ENCODE measurements around the gene SAMD14.
"Not testable (repeated sequence)": the region's sequence is repeated elsewhere in the genome, so short reads cannot be mapped to it uniquely, and the experiment has no call there.

The SAMD14 gene

DNA sequence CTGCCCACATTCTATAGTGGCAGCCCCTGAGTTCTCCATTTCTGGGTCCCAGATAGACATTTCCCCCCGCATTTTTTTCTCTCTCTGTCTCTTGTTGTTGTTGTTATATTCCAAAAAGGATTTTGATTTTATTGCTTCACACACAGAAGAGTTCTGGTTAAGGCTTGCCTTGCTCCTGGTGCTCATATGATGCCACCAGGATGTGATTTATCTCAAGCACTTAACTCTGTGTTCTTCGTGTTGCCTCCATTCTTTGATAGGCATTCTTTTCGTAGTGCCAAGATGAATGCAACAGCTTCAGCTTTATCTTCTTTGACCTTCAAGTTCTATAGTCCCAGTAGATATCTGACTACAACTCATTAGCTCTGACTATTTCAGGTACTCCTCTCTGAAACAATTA is 64.9 kb downstream of the SAMD14 start:
- no peaks in the 10 kb centered on the region for H3K9me3 ChIP-seq (ENCODE audit: low read length)
- H3K36me3 ChIP-seq (ENCODE audit: insufficient read depth, low read length) = no peaks in the 10 kb centered on the region
- no peak overlapping the region for H3K4me3 ChIP-seq (ENCODE audit: low read length)
- H3K27me3 ChIP-seq (ENCODE audit: insufficient read depth, low read length) = peaks cover 2% of the 10 kb centered on the region
- peaks cover 4% of the 10 kb centered on the region for H3K4me1 ChIP-seq (ENCODE audit: insufficient read depth, low read length)
- no peak overlapping the region for H2AFZ ChIP-seq (ENCODE audit: low read depth, low read length)

DNA sequence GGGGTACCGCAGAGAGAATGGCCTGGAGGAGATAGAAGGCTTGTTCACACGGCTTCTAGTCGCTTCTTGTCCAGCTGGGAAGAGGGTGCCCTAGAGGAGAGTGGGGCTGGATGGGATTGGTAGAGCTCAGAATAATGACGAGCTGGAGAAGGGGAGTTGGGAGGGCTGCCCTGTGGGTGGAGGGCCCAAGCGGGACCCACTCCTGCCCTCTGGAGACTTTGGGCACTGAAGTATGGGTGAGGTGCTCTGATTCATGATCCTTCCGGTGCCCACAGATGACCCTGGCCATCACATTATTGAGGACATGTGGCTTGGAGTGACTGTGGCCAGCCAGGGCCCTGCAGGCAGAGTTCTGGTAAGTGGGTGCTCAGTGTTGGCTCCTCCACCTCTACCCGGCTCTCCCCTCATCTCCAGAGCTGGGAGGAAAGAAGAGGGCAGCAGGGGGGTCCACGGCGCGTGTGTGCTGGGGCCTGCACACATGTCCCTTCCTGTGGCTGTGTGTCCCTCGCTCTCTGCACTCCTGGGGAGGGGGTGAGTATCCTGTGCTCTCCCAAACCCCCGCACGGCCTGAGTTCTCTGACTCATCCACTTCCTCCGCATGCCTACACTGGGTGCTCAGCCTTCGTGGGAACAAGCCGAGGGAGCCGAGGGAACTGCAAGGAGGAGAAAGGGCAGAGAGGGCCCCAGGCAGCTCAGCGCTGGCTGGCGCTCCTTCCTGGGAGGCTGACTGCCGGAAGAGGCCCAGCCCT is 65.5 kb downstream of the SAMD14 start:
- peaks cover 4% of the 10 kb centered on the region for H3K4me1 ChIP-seq (ENCODE audit: insufficient read depth, low read length)
- H3K36me3 ChIP-seq (ENCODE audit: insufficient read depth, low read length) = no peaks in the 10 kb centered on the region
- H3K4me3 ChIP-seq (ENCODE audit: low read length) = no peak overlapping the region

DNA sequence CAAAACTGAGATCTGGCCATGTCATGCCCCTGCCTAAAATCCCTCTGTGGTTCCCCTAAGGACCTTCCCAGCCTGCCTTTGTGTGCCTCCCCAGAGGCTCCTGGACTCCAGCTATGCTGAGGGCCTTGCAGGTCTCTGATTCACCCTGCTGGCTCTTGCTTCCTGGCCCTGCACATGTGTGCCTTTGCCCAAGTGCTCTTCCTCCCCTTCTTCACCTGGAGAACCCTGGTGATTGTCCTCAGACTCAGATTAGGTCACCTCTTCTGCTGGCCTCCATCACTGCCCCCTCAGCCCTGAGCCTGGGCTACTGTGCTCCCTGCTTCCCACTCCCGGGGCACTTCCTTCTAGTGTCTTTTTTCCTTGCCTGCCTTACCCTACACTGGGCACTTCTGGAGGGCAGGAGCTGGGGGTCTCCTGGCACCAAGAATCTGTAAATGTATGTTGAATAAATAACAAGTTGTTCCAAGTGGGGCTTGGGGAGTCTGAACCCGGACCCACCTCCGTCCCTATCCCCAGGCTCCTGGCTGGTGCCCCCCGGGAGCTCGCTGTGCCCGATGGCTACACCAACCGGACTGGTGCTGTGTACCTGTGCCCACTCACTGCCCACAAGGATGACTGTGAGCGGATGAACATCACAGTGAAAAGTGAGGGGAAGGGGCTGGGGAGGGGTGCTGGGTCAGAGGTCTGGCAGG is 66.3 kb downstream of the SAMD14 start:
- Histone ChIP-seq H2AFZ (ENCODE audit: low read depth, low read length) (no peak overlapping the region), H3K36me3 (ENCODE audit: insufficient read depth, low read length) (no peaks in the 10 kb centered on the region), H3K4me3 (ENCODE audit: low read length) (no peak overlapping the region), H3K27me3 (ENCODE audit: insufficient read depth, low read length) (peaks cover 11% of the 10 kb centered on the region), H3K4me1 (ENCODE audit: insufficient read depth, low read length) (peaks cover 4% of the 10 kb centered on the region), H3K9me3 (ENCODE audit: low read length) (no peaks in the 10 kb centered on the region)

More for the DNA sequence above, 65.5 kb downstream of the SAMD14 start:
- no peaks in the 10 kb centered on the region for H3K9me3 ChIP-seq (ENCODE audit: low read length)
- H3K27me3 ChIP-seq (ENCODE audit: insufficient read depth, low read length) = peaks cover 3% of the 10 kb centered on the region
- H2AFZ ChIP-seq (ENCODE audit: low read depth, low read length) = no peak overlapping the region

DNA sequence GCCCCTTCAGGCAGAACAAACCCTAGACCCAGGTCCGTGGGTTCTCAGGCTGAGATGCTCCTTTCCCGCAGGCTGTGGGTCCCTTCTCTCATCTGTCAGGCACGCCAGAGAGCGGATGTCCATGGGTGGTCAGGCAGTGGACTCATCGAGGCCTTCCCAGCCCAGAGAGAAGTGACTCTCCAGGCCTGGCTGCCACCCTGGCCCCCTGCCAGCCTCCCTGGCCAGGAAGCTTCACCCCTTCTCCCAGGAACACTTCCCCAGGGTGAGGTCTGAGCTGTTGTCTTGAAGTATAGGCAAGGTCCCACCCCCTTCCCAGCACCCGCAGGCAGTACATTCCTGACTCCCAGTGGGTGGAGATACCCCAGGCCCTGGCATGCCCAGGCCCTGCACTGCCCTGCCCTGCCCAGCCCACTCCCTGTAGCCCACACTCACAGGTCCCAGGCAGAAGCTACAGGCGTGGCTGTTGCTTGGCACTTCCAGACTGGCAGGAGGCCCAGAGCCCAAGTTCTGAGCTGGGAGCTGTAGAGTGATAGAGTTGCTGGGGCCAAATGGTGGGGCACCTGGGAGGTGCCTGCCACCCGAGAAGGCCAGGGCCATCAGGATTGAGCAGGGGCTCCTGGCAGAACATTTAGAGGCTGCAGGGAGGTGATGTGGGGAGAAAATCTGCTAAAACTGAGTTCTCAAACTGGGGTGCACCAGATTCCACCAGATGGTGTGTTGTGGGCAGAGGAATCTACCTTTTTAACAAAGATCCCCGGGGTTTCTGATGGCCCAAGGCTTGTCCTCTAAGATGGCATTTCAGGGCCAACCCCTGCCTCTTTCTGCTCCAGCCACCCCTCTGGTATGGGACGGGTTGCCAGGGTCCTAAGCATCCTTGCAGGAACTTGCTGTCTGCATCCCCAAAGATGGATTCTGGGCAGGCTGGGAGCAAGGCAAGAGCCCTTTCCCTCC is 67.4 kb downstream of the SAMD14 start:
- H2AFZ ChIP-seq (ENCODE audit: low read depth, low read length) = no peak overlapping the region
- H3K36me3 ChIP-seq (ENCODE audit: insufficient read depth, low read length) = no peaks in the 10 kb centered on the region
- H3K4me3 ChIP-seq (ENCODE audit: low read length) = no peak overlapping the region
- H3K4me1 ChIP-seq (ENCODE audit: insufficient read depth, low read length) = peaks cover 4% of the 10 kb centered on the region
- peaks cover 21% of the 10 kb centered on the region for H3K27me3 ChIP-seq (ENCODE audit: insufficient read depth, low read length)
- no peaks in the 10 kb centered on the region for H3K9me3 ChIP-seq (ENCODE audit: low read length)

DNA sequence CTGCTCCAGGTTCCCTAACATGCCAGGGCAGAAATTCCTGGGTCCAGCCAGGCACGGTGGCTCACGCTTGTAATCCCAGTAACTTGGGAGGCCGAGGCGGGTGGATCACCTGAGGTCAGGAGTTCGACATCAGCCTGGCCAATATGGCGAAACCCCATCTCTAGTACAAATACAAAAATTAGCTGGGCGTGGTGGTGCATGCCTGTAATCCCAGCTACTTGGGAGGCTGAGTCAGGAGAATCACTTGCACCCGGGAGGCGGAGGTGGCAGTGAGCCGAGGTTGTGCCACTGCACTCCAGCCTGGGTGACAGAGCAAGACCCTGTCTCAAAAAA is 68.3 kb downstream of the SAMD14 start:
- not testable (repeated sequence) for H3K4me1 ChIP-seq (ENCODE audit: insufficient read depth, low read length); H3K36me3 ChIP-seq (ENCODE audit: insufficient read depth, low read length); H3K9me3 ChIP-seq (ENCODE audit: low read length); H2AFZ ChIP-seq (ENCODE audit: low read depth, low read length); H3K4me3 ChIP-seq (ENCODE audit: low read length)
- H3K27me3 ChIP-seq (ENCODE audit: insufficient read depth, low read length) = peaks cover 29% of the 10 kb centered on the region

DNA sequence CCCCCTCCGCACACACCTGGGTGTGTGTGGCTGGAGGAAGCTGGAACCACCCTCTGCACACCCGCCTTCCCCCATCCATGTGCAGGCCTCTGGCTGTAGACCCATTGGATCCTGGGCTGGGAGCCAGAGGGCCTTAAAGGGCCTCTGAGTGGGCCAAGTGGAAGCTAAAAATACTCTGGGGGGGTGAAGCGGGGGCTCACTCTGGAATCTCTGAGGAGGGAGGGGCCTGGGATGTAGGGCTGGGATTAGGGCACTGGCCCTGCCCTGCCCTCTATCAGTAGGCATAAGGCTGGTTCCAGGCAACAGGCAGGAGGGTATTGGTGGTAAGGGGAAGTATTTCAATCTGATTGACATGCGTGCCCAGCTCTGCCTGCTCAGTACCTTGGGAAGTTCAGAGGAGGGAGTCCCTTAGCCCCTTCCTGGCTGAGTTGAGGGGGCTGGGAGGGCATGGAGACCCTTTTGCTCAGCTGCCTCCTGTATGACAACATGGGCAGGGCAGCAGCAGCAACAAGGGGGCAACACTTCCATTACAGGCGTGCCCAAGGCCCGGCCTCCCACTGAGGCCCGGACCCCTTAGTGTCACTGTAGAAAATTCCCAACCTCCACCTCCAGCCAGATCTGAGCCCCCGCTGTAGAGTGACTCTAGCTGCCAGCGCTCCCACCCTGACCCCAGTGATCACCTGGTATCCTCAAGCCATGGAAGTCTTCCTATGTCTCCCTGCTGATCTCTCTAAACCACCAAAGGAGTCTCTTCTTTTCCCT is 68.8 kb downstream of the SAMD14 start:
- no peak overlapping the region for H3K4me3 ChIP-seq (ENCODE audit: low read length)
- peaks cover 29% of the 10 kb centered on the region for H3K27me3 ChIP-seq (ENCODE audit: insufficient read depth, low read length)
- H3K36me3 ChIP-seq (ENCODE audit: insufficient read depth, low read length) = no peaks in the 10 kb centered on the region
- peaks cover 4% of the 10 kb centered on the region for H3K4me1 ChIP-seq (ENCODE audit: insufficient read depth, low read length)
- H2AFZ ChIP-seq (ENCODE audit: low read depth, low read length) = no peak overlapping the region
- H3K9me3 ChIP-seq (ENCODE audit: low read length) = no peaks in the 10 kb centered on the region
